Dendritic cell treated with granulocyte-macrophage colony-stimulating factor and Interleukin-4, amounts not matched to agents 40 ng/mL and 50 ng/mL, for 4 days (primary cell): ENCODE measurements around the gene DNAJC28.

Experiments used
- H3K27ac Mint-ChIP-seq: one replicate; pipeline ENCODE4 v1.8.0; 2022; ENCODE audit warnings: mild to moderate bottlenecking, mixed read lengths
- H3K27me3 Mint-ChIP-seq: one replicate; pipeline ENCODE4 v1.8.0; 2022; ENCODE audit warnings: mild to moderate bottlenecking, mixed read lengths
- H3K36me3 Mint-ChIP-seq: one replicate; pipeline ENCODE4 v1.8.0; 2022; ENCODE audit warnings: low read depth, mixed read lengths
- H3K4me1 Mint-ChIP-seq: one replicate; pipeline ENCODE4 v1.8.0; 2022; ENCODE audit warnings: low read depth, mixed read lengths
- H3K4me3 Mint-ChIP-seq: one replicate; pipeline ENCODE4 v1.8.0; 2022; ENCODE audit warnings: mild to moderate bottlenecking, moderate library complexity, mixed read lengths
- H3K9me3 Mint-ChIP-seq: one replicate; pipeline ENCODE4 v1.8.0; 2022; ENCODE audit warnings: mixed read lengths
- intact Hi-C: fragments of 100-400 bp; cut with micrococcal nuclease; formaldehyde crosslinking; loops from one replicate; pipeline ENCODE4 v1.15.0; 2022

The DNAJC28 gene

GRCh38 chr21:33441489-33442477 lies 49.7 kb downstream of the DNAJC28 start:
- intact Hi-C loops: loop anchor here (10.0 kb wide), 2 partner anchors 197 to 447 kb away; no protein-coding TSS in a partner anchor
- H3K4me3 Mint-ChIP-seq: peak overlapping the region; percentile 26
- peak overlapping the region; percentile 66 for H3K27ac Mint-ChIP-seq
- no peaks in the 10 kb centered on the region for H3K27me3 Mint-ChIP-seq
- H3K4me1 Mint-ChIP-seq: peaks cover 38% of the 10 kb centered on the region
- peaks cover 48% of the 10 kb centered on the region for H3K36me3 Mint-ChIP-seq
- no peaks in the 10 kb centered on the region for H3K9me3 Mint-ChIP-seq
